HG03066 (cell line): ENCODE measurements around the gene FABP1.

ENCODE experiments used
- ATAC-seq: cut with Tn5 transposase; IDR thresholded peaks from one replicate; pipeline ENCODE4 v1.9.1; 2021; ENCODE audit warnings: low read depth; ENCODE audit not compliant: unreplicated experiment

Gene FABP1

GRCh38 chr2:88116669-88117432, 11.0 kb downstream of the FABP1 start:
- no peak for ATAC-seq

- ATAC-seq = no peak
Measured at GRCh38 chr2:88115825-88116518, 11.9 kb downstream of the FABP1 start.

- ATAC-seq = no peak
Measured at GRCh38 chr2:88114889-88115288, 13.0 kb downstream of the FABP1 start.

- no peak for ATAC-seq
Measured at GRCh38 chr2:88113069-88113468, 14.8 kb downstream of the FABP1 start.

GRCh38 chr2:88110830-88111229, 17.0 kb downstream of the FABP1 start:
- no peak for ATAC-seq

- ATAC-seq = no peak
Measured at GRCh38 chr2:88108796-88109195, 19.1 kb downstream of the FABP1 start.

- ATAC-seq = no peak
Measured at GRCh38 chr2:88100489-88100858, 27.4 kb downstream of the FABP1 start.

- ATAC-seq = no peak
Measured at GRCh38 chr2:88099798-88100488, 27.9 kb downstream of the FABP1 start.

- ATAC-seq = no peak
Measured at GRCh38 chr2:88098558-88098900, 29.3 kb downstream of the FABP1 start.

- no peak for ATAC-seq
Measured at GRCh38 chr2:88097891-88098557, 29.8 kb downstream of the FABP1 start.

- no peak for ATAC-seq
Measured at GRCh38 chr2:88097192-88097591, 30.7 kb downstream of the FABP1 start.

GRCh38 chr2:88096708-88097107, 31.2 kb downstream of the FABP1 start:
- no peak for ATAC-seq

- no peak for ATAC-seq
Measured at GRCh38 chr2:88095022-88095421, 32.8 kb downstream of the FABP1 start.

- no peak for ATAC-seq
Measured at GRCh38 chr2:88092773-88093172, 35.1 kb downstream of the FABP1 start.

GRCh38 chr2:88091943-88092342, 35.9 kb downstream of the FABP1 start:
- ATAC-seq = no peak

GRCh38 chr2:88090446-88091283, 37.2 kb downstream of the FABP1 start:
- no peak for ATAC-seq

- no peak for ATAC-seq
Measured at GRCh38 chr2:88088999-88089398, 38.9 kb downstream of the FABP1 start.

GRCh38 chr2:88087763-88088162, 40.1 kb downstream of the FABP1 start:
- no peak for ATAC-seq

- no peak for ATAC-seq
Measured at GRCh38 chr2:88087073-88087472, 40.8 kb downstream of the FABP1 start.

- no peak for ATAC-seq
Measured at GRCh38 chr2:88086401-88086800, 41.5 kb downstream of the FABP1 start.
